NCI-H1694 (cell line): ENCODE results near the gene NUMA1.

ENCODE experiments used
- DNase-seq: peaks from one replicate; lab custom pipeline; 2025; lab: John Stamatoyannopoulos, UW

The NUMA1 gene

DNA sequence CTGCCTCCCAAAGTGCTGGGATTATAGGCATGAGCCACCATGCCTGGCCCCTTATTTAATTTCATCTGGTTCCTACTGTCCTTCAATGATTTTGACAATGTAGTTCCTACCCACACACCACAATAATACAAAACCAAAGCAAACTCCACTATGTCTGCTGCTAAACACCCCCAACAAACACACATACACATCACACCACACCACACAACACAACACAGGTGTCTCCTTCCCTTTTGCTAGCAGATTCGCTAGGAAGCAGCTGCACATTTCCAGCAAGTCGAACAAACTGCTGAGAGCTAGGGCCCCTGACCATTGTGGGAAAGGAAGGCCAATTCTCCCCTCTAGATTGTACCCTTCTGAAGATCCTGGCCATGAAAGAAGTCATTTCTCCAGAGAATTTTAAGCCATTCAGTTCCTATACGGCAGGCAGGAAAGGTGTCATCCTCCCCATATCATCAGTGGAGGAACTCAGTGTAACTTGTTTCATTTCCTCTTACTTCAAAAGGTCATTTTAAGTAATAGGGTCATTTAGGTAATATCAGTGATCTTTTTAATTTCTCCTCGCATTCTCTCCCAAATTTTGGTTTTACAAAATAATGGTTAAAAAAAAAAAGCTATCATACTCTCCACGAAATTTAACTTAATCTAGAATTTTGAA, 18.5 kb downstream of the NUMA1 start:
- no peak for DNase-seq

DNA sequence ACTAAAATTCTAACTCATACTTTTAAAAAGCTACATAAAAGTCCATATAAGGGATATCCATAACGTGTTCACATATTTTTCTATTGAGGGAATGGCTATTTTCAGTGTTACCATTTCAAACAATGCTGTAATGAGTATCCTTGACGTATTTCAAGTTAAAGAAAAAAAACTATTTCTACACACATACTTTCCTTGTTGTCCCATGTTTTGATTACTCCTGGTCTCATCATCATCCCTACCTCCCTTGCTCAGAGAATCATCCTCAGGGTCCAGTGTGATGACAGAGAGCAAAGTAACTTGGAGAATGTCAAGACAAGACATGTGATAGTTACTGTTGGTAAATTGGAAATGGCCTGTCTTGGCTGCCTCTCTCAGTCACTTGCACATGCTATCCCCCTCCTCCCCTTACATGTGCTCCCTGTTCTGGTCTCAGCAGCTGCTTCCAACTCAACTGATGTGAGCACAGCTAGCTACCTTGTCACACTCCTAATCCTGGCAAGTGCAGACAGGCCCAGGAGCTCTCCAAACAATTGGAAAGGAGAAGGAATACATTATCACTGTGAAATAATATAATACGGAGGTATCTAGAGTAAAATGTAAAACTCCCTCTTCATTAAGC, 21.8 kb downstream of the NUMA1 start:
- DNase-seq = peak; percentile 29

DNA sequence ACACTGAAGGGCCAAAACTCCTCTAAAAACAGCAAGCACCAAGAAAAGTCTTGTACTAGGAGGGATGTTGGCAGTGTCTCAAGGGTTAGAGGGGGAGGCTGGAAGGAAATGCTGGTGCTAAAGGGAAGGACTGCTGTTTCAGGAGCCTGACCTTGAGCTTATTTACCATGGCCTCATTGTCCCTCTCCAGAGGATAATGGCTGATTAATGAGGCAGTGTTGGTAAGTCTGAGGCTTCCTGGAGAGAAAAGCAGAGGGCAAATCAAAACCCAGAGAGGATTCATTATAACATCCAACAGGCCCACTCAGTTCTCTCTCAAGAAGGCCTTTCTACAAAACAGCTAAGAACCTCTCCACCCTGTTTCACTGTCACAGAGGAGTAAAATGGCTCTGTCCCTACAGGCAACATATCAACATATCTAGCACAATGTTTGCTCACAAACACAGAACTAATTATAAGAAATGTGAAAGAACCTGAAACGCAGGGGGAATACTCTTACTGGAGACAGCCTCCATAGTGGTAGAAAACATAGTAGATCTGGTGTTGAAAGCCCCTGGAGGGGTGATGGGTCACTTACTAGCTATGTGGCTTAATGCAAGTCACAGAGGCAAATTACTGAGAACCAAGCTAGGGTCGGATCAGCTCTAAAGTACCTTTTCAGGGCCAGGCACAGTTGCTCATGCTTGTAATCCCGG, 31.4 kb downstream of the NUMA1 start:
- DNase-seq = no peak

DNA sequence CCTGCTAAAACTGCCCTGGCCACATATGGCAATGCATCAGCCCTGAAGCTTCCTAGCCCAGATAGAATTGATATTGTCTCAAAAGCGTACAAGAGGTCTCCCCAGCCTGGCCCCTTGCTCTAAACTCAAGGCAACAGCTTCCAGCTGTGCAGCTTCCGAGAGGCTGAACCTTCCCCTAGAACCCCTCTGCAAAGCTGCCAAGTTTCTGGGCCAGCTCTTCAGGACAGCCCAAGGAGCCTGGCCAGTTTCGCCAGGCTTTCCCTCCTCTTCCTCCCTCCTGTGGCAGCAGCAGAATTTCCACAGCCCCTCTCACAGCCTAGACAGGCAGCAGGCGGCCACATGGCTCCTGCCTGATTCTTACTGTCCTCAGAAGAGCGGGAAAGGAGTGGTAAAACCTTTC, 34.5 kb downstream of the NUMA1 start:
- no peak for DNase-seq

DNA sequence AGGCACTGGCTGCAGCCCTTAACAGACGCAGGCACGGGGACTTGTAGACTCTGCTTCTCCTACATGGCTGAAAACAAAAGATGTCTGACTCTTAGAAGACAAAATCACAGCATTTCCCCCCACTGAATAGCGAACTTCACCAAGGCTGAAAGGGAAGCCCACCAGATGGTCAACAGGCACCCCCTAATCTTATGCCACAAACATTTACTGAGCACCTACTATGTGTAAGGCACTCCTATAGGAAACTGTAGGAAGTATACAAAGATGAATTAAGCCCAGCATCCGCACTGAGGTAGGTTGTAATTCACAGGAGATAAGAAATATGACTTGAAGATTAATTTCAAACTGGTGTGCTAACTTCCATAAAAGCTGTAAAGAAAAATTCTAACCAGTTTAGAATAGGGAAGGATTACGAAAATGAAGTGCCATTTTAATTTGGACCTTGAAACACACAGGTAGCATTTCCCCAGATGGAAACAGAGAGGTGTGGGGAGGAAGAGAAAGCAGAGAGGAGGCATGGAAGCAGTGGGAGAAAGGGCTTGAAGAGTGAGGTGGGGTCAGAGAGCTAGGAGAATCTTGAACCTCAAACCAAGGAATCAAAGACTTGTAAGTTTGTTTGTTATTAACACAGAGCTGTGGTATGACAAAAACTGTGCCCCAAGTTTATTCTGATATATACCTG, 38.1 kb downstream of the NUMA1 start:
- no peak for DNase-seq

DNA sequence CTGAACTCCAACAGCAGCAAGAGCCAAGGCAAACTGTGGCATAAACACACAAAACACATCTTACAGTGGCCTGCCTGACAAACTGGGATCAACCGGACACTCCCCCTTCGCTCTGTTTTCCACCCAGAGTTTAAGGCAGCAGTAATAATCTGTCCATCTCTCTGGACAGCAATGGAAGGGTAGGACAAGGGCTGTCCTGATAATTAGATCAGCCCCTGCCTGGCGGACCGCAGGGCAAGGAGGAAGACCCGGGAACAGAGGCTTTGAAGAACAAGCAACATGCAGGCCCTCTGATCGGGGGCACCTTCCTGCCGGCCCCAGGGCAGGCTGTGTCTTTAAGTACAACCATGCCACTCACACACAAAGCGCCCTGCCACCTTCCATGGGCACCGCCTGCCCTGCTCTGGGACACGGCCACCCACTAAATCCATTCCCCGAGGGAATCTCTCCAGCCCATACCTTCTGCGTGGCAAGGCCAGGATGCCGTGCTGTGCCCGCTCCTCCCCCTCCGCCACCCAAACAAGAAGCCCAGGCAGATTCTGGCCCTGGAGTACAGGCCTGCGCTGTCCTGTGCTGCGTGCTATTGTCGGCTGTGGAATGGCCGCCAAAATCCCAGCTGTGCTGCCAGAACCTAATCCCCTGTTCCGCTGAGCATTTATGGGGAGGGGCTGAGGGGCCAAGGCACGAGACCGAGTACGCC, 38.8 kb downstream of the NUMA1 start:
- DNase-seq = peak; percentile 25

DNA sequence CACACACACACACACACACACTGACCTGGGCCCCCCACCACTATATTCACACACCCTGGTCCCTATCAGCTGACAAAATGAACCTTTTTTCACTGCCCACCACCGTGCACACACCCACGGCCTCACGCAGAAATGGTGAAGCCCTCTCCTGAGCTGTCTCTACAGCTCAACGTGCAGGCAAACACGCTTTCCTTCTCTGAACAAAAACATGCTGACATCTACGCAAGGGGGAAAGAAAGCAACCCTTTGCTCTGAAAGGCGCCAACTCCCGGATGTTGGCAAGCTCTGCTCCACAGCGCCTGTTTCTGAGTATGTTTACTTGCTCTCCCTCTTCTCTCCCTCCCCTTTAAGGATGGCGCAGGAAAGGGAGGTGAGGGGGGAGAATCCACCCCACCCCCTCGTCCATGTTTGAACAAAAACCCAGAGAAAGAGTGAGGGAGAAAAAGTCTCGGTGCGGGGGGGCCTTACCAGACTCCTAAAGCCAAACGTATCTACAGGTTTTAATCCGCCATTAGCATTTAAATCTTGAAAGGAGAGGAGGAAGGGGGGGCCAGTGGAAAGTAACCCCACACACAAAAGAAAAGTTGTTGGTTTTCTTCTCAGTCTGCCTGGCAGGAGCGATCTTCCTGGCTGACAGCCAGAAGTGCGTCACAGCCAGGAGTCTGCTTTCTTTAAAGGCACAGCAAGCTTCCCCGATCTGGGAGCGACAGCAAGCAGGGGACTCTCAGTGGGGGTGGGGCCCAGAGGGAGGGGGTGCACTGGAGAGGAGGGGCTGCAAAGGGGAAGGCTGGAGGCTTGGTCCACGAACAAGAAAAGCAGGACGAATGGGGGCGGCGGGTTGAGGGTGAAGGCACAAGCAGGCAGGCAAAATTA, 39.6 kb downstream of the NUMA1 start:
- DNase-seq = peak; percentile 88

DNA sequence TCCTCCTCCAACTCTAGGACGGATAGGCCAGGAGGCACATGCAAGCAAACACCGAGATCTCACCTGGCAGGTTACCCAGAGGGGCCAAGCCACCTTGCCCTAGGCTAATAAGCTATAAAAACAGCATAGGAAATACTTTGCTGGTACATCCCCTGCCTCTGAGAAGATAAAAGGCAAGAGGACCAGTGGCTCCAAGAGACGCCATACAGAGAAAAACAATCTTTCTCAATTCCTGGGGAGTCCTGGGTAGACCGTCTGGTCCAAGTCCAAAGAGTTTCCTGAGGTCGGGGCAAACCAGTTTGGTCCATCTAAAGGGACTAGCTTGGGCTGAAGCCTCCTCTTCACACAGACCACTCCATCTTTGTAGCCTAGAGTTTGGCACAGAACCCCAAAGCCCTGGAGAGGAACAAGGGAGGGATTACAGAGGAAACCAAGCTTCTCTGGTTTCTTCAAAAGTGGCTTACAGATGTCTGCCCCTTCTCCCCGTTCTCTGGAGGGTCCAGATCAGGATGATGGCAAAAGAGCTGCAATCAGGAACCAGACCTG, 40.4 kb downstream of the NUMA1 start:
- DNase-seq = no peak

DNA sequence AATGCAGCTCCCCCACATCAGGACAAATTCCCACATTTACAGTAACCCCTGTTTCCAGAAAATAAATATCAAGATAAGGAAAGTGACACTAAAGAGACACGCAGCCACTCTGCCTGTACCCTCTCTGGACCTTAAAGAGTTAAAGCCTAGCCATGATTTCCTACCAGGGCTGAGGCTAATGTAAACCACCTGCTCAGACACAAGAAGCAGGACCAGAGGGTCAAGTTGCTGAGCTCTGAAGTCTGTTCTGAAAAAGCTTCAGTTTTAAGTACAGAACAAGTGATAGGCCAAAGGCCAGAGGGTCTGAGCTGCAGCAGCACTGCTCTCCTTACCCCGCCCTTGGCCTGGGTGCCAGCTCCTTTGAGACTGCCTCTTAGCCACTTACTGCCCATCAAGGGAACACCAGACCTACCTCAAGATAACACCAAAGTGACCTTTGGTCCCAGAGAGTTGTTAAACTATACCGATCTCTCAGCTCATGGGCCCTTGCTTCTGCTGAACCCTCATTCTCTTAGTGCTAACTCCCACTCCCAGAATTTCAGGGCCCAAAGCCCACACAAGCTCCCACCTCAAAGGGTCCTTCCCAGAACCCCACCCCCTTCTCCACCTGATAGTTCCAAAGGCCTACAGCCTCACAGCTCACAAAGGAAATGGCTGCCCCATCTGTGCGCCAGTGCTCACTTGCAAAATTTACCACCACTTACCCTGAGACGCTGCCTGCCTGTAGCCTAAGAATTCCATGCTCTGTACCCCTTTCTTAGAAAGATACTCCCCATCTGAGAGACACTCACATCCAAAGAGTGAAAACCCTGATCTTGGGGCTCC, 41.1 kb downstream of the NUMA1 start:
- no peak for DNase-seq

DNA sequence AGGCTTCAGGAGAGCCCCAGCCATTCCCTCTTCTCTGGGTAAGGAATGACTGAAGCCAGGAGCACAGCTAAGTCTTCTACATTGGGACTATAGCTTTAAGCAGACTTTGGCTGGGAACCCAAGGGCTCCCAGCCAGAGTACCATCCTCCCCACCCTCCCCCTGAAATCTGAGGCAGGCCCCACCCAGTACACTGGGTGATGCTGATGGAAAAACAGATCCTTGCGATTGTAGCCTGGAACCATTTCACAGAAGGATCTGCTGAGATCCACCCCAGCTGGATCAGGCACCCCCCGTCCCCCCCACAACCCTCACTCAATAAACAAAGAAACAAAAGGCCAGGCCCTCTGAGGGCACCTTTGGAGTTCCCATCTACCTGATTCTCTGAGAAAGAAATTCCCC, 41.9 kb downstream of the NUMA1 start:
- peak; percentile 59 for DNase-seq

DNA sequence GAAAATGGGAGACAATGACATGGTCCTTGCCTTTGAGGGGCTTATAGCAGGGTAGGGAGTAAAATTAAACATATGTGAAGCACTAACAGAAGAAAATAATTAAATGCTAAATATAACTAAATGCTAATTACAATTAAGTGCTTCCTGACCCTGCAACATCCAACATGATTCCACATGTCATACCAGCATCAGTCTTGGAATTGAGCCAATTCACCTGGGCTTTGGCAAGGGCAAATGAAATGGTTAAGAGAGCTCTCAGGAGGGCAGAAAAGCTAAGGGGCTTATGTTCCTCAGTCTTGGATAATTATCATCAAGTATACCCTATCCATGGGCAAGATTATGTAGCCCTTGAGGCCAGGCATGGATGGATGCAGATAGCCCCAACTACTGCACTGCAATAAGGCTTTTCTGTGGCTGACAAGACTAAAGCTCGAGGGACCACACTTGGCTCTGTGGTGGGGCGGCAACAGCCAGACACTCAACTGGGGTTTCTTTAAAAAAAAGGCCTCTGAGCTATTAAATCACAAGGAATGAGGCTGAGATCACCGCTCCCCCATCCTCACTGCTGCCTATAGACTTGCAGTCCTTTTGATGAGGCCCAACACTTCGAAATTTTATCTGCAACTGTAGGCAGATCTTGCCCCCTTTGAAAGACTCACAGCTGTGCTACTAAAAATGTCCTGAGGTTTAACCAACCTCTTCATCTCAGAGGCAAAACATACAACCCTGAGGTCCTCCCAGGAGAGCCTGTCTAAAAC, 42.6 kb downstream of the NUMA1 start:
- peak; percentile 24 for DNase-seq

DNA sequence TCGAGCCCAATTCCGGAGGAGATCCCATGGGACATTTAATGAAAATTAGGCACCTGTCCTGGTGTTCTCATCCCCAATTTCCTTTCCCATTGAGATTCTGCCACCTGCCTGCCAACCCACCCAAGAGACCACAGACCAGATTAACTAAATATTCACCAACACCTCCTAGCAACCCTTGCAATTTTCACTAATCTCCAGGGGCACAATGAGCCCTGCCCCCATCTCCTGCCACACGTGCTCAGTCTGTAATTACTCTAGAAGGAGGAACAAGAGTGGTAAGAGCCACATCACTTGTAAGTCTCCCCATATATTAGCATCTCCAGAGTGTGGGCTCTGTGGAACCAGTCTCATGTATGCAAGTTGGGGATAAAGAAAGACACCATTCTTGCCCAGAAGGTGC, 43.7 kb downstream of the NUMA1 start:
- DNase-seq = no peak

DNA sequence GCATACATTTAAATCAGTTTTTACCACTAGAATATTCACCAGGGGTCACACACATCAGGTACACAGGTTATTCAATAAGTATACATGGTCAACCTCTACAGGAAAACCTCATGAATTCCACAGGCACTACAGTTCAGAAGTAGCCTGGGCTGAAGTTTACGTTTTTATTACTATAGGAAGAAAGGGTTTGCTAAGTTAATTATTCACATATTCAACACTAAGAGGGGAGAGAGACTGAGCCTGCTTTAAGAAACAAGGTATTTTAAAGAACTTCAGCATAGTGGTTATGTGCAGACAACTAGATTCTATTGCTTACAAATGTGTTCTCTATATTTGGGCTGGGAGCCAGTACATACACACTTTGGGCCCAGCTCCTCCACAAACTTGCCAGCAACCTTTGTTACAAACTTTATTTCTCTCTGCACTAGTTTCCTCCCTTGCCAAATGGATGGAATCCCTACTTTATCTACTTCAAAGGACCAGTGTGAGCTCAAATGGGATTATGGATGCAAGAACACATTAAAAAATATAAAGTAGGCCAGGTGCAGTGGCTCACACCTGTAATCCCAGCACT, 49.8 kb downstream of the NUMA1 start:
- no peak for DNase-seq

DNA sequence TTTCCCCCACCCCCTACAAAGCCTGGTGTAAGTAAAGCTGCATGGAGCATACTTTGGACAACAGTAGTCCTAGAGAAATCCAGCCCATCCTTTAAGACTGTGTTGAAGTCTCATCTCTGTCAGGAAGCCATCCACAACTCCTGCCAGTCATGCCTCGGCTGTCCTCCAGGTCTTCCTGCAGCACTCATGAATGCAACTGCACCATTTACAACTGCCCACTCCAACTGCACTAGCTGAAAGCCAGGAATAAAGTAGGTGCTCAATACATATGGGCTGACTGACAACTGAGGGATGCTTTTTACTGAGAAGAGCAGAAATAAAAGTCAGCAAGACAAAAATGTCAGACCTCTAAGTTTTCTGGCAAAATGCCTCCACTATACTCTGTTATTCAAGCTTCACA, 54.3 kb downstream of the NUMA1 start:
- no peak for DNase-seq

DNA sequence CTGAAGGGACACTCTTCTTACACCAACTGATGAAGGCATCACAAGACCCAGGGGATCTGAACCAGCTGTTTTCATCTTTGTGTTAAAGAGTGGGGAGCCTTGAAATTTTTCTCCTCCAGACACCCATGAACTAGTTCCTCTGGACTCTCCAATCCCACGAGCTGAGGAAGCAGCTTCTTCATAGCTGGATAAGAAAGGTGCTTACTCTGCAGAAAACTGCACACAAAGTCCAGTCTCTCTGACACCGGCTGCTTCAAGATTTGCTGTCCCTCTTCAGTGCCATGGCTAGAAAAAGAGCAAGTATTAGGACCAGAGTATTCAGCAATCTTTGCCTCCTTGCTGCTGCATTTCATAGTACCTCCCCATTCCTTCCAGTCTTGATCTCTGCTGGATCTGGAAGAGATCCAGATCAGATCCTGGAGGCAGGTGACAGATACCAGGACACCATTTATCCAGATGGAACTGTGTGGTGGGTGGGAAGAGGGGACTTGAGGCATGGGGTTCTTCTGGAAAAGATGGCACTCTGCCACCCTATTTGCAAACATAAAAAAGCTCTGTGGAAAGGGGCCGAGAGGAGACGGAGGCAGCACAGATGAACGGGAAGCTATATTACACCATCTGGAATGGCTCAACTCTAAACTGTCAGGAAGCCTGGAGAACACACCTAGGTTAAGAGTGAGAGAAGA, 56.1 kb downstream of the NUMA1 start:
- no peak for DNase-seq

DNA sequence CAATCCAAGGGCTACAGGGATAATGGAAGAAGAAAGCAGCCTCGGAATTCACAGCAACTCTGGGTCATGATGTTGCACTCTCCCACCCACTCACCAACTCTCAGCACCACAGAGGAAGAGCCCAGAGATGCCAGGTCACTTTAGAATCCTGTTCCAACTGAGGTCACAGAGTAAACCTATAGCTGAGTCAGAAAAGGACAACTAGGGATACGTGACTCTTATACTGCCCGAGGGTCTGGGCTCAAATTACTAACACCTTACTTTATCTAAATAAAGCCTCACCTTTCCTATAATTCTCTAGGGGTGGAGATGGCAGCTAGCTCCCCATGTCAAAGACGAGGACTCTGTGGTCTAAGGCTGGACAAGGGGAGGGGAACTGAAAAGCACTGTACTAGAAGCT, 57.0 kb downstream of the NUMA1 start:
- no peak for DNase-seq

DNA sequence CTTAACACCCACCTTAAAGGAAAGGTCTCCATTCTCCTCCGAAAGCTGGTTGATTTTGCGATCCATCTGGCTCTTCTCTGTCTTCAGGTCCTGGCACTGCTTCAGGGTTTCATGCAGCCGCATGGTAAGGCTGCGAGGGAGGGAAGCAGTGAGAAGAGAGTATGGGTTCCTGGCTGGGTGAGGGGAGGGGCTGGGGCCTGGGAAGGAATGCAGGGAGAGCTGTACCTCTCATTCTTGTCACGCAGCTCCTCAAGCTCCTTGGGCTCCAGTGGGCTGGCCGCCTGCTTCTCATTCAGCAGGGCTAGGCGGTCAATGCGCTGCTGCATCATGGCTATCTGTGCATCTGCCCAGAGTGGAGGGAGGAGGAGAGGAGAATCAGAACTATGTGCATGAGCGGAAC, 62.2 kb downstream of the NUMA1 start:
- DNase-seq = no peak

DNA sequence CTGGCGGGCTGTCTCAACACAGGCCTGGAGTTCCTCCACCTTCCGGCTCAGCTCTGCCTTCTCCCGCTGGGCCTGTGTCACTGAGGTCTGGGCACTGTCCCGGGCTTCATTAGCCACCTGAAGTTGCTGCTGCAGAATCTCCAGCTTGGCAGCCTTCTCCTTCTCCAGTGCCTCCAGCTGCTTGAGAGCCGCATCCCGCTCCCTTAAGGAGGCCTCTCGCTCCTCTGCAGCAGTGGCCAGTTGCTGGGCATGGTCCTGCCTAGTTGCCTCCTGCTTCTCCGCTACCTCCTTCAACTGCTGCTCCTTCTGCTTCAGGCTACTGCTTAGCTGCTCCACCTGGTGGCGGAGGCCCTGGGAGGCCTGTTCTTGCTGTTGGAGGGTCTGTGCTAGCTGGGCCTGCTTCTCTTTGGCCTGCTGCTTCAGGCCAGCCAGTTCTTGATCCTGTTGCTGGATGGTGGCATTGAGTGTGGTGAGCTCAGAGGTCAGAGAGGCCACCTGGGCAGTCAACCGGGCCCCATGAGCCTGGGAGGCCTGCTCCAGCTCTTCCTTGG, 64.8 kb downstream of the NUMA1 start:
- no peak for DNase-seq
